Endometrium (tissue), 2 donors: ENCODE data around the gene RACGAP1.

Source experiments
- FAIRE-seq: peaks from 2 replicates; lab custom pipeline; 2012; peaks lifted over from hg19 to GRCh38; lab: Jason Lieb, UNC
- donor health status: control.
- donor health status: control.

The RACGAP1 gene

DNA sequence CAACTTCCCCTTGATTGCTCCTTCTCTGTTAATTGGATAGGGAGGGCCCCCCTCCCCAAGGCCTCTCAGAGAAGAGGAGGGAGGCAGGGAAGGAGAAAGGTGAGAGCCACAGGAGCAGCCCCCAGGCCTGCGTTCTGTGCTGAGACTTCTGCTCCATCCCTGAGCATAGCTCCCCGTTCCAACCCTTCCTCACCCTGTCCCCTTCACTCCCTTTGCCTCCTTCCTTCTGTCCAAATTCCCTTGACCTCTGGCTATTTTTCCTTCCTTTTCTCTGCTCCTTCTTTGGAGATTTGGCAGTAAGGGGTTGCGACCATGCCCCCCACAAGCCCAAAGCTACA is 31.3 kb upstream of the RACGAP1 start:
- no peak for FAIRE-seq

DNA sequence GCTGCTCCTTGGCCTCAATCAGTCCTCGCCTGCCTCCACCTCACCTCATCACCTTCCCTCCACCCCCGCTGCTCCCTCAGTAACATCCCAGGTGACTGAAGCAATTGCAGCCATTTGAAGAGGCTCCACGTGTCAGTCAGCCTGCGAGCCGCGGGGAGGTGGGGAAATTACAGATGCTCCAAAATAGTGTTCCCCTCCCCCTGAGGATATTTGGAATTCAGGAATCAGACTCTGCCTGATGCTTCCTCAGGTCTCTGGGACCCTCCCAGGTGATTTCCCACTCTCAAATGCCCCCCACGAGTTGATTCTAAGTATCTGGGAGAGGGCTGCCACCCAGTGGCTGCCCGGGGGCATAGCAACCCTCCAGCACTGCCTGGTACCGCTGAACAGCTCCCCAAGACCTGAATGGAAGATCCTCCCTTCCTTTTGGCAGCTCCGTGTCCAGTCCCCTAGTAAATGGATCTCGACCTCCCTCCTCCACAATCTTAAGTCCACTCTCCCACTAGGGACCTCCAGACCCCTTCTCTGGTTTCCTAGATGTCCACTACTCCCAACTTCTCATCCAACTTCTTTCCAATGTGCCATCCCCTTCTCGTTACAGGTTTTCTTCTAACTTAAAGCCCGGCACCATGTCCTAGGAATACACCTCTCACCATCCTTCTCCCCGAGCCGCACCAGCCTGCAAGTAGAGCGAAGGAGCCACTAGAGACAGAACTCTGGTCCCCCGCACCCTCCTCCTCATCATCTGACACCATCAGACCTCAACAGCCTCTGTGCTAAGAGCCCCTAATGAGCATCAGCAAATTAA is 30.7 kb upstream of the RACGAP1 start:
- no peak for FAIRE-seq

DNA sequence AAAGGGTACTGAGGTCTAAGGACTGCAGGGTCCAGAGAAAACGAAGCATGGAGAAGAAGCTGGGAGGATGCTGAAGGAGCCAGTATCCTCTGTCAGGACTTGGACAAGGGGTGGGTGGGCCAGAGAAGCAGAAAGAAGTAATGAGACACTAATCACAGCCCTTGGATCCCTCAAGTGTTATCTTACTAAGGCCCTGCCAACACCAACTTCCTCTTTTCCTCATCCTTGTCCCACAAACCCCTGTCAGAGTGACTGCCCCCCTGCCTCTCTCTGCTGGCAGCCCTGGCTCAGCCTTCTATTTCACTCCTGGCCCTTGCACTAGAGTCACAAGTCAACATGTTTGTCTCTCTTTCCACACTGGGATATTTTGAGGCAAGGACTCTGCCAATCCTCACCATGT is 28.3 kb upstream of the RACGAP1 start:
- FAIRE-seq: no peak

DNA sequence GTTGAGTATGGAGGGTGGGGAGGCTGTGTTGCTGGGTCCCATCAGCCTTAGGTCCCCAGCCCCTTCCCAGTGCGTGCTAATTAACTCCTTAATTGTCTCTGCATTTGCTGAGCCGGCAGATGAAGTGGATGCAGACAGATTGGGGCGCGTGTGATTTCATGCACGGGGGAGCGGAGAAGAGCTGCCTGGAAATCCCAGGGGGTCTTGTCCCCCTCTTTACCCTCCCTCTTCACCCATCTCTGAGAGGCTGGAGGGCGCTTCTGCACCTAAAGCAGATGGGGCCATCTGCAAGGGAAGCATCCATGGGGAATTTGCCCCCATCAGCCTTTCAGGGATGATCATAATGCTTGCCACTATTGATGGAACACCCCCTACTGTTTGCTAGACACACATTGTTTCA is 27.7 kb upstream of the RACGAP1 start:
- FAIRE-seq: no peak

DNA sequence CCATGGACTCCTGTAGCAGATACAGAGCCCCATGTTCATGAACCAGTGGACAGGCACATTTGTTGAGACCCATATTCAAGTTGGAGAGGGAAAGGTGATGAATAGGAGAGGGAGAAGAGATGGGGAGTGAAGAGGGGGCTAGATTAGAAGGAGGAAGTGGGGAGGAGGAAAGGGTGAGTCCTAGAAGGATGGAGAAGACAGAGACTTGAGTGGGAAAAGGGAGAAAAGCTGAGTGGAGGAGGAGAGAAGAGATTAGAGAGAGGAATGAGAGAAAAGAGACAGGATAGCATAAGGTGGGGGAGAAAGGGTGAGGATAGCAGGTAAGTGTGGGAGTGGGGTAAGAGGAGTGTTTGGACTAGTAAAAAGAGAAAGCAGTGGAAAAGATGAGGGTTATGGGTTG is 27.2 kb upstream of the RACGAP1 start:
- FAIRE-seq: no peak

DNA sequence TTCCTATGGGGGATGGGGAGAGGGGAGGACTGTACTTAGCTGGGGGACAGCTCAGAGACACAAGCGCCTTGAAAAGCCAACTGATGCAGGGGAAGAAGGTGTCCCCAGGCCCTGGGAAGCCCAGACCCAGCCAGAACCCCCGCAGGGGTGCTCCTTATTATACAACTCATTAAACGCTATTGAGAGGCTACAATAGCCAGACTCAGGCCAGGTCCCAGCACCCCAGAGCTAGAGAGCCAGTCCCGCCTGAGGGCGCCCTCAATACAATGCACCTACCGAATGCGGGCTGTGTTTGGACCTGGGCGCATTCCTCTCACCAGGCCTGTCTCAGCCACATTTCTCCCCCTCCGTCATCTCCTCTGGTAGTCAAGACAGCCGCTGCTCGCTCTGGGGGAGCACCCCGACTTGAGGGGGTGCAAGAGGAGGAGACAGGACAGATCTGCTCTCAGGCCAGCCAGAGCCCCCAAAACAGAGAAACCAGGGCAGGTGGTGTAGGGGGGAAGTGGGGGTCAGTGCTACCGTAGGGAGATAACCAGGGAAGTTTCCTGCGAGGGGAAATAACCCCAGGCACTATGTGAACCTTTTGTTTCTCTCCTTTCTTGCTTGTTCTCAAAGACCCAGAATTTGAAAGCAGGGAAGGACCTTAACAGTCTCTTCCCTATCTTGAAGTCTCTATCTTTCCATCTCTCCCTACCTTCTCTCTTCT is 26.0 kb upstream of the RACGAP1 start:
- FAIRE-seq: no peak

DNA sequence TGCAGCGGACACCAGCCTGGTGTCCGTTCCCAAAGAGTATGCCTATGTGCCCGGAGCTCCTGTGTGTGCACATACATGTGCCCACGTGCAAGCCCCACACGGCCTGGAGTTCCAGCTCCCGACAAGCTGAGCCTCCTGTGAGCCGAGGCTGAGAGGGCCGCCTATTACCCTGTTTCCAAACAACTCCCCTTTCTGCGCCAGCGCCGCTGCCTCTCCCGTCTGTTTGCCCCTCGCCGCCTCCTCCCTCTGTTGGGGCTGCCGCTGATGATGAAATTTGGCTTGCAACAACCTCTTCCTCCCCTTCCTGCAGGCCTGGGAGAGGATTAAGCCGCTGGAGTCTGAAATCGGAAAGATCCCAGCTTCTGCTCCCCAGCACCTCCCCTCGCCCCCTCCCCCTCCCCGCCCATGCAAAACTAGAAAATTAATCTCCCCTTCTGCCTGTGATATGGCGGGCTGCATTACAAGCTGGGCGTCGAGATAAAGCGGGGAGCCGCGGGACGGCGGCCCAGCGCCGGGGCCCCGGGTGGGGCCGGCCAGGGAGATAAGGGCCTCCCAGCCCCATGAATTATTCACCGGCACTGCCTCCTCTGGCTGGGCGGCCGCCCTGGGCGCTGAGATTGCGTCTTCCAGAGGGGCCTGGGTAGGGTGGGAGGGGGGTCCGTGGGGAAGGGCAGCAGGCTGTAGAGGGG is 25.3 kb upstream of the RACGAP1 start:
- no peak for FAIRE-seq

DNA sequence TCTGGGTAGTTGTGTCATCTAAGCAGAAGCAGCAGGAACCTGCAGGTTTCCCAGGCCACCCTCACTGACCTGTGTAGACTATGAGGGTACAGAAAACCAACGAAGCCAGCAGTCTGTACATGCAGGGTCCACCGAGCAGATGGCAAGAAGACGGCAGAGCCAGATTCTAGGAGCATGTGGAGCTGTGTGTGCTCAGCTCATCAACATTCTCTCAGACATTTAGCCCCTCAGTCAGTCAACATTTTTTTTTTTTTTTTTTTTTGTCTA is 24.8 kb upstream of the RACGAP1 start:
- FAIRE-seq: no peak

DNA sequence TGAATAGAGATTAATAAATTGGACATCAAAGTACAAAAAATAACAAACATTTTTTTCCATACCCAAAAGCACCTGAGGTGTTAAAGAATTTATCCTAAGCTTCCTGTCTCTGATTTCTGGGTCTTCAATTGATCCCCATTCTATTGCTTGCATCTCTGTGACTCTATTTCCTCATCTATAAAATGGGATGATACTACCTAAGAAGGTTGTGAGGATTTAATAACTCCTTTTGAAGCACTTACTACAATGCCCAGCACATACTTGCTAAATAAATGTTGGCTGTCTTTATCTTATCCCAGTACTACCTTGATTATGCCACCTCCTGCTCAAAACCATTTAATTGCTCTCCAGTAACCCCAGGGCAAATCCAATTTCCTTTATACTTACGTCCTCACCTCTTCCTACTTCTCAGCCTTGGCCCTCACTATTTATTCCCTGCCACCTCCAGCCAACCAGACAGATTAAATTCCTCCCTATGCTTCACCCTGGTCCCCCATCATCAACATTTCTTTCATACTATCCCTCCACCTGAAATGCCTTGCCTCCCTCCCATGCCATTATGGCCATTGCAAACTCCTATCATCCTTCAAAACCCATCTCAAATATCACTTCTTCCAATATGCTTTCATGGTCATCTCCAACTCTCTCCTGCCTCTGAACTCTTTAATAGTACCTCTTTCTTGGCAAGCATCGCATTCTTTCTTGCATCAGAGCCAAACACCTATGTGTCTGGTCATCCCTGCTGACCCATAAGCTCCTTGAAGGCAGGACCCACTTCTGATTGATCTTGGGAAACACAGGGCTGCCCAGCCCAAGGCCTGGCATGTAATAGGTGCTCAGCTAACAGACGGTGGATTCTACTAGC is 24.2 kb upstream of the RACGAP1 start:
- FAIRE-seq: no peak

DNA sequence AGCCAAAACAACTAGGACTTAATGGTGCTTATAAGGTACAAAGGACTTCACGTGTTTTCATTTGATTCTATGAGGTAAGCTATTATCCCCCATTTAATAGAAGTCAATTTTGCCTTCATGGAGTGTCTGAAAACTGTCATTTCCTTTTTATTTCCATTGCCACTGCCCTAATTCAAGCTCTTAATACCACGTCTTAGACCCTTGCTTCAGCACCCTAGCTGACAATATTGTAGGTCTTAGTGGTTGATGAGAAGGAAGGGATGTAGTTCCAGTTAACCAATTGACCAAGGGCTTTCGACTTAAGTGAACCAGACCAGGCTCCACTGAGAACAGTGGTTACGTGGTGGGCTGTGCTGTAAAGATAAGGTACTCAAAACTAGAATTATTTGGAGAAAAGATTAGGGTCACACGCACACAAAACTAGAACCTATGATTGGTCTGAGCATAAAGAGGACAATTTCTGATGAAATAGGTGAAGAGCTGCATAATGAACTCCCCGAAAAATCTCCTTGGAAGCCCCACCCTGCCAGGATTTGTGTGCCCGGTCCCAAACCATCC is 22.5 kb upstream of the RACGAP1 start:
- no peak for FAIRE-seq

DNA sequence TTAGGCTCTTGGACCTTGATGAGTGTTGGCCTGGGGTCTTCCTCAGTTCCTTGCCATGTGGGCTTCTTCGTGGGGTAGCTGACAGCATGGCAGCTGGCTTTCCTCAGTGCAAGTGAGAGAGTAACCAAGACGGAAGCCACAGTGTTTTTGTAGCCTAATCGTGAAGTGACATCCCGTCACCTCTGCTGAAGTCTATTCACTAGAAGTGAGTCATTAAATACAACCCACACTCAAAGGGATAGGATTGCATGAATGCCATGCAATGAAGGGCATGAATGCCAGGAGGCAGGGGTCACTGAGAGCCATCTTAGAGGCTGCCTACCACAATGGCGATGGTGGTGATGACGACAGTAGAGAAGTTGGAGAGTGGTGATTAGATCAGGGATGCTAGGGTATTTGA is 18.6 kb upstream of the RACGAP1 start:
- no peak for FAIRE-seq

DNA sequence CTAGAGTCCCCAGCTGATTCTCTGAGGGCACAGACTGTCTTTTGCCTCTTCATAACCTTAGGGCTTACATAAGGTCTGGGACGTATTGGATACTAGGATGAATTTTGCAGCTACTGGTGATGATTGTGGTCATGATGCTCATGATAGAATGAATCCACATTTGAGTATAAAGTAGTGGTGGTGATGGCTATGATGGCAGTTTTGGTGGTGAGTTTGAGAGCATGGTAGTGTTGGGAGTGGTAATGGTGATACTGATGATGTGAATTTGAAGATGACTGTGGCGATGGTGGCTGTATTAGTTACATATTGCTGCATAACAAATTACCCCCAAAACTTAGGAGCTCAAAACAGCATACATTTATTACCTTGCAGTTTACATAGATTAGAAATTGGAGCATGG is 18.0 kb upstream of the RACGAP1 start:
- FAIRE-seq: no peak

DNA sequence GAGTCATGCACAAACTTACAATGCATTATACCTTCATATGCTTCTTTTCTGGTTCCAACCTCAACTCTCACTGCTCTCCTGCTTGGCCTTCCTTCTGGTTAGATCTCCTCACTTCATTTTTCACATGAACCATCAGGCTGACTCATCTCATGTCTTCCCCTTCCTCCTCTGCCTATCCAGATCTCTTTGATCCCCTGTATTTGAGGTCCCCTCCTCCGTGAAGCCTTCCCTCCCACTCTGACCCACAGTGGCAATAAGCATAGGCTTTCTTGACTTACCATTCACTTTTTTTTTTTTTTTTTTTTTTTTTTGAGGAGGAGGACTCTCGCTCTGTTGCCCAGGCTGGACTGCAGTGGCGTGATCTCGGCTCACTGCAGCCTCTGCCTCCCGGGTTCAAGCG is 17.4 kb upstream of the RACGAP1 start:
- no peak for FAIRE-seq

DNA sequence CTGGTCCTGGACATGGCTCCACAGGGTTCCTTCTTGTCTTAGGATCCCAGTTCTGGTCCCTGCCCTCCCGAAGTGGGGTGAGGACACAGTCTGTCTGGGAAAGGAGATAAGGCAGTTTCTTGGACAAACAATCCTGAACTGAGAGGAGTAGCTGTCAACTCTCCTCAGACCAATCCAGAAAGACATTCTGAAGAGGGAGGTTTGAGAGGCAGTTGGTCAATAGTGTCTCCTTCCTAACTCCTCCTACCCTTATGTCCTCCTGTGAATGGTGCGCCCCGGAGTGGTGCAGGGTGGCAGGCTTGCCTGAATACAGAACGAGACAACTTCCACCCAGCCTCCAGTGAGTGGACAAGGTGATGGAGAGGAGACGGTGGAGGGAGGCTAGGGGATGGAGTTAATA is 16.7 kb upstream of the RACGAP1 start:
- no peak for FAIRE-seq

DNA sequence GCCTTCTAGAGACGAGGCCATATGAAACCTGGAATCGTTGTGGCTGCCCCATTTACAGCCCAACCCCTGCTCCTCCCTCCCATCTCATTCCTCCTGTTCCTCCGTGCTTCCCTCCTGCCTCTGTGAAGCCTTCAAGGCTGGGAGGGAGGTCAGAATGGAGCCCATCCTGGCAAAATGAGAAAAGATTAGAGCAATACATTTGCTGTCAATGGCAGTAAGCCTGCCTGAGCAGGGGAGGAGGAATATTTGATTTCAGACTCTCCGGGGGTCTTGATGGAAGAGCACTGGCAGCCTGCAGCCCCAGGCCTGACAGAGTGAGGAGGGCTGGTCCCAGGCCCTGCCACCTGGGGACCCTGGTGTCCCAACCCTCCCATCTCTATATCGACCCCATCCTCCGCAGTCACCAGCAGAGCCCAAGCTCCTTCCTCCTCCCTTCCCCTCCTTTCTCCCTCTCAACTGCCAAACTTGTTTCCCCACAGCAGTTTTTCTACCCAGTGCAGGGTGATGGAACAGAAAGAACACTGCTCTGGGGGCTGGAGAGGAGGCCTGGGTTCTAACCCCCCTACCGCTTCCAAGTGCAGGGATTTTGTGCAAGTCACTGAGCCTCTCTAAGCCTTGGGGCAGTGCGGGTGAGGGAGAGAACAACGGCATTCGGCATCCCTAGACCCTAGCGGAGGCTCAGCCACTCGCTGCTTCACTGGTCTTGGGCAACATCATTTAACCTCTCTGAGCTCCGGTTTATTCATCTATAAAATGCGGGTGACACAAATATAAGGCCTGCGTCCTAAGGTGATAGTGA is 16.0 kb upstream of the RACGAP1 start:
- FAIRE-seq: no peak

DNA sequence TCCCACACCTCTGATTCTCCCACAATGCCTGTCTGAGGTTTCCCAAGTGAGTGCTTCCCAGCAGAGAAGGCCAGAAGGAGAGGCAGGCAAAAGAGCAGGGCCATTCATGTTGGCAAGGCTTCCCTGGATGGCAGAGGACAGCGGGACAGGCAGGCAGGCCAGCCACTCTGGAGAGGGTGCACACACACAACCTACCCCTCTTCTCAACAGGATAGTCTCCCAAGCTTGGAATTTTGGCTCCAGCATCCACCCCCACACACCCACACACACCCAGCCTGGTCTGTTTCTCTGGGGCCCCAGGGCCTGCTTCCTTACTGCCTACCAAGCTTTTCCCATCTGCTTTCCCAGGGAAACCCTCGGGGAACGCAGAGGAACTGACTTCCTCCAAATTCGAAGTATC is 15.4 kb upstream of the RACGAP1 start:
- no peak for FAIRE-seq

DNA sequence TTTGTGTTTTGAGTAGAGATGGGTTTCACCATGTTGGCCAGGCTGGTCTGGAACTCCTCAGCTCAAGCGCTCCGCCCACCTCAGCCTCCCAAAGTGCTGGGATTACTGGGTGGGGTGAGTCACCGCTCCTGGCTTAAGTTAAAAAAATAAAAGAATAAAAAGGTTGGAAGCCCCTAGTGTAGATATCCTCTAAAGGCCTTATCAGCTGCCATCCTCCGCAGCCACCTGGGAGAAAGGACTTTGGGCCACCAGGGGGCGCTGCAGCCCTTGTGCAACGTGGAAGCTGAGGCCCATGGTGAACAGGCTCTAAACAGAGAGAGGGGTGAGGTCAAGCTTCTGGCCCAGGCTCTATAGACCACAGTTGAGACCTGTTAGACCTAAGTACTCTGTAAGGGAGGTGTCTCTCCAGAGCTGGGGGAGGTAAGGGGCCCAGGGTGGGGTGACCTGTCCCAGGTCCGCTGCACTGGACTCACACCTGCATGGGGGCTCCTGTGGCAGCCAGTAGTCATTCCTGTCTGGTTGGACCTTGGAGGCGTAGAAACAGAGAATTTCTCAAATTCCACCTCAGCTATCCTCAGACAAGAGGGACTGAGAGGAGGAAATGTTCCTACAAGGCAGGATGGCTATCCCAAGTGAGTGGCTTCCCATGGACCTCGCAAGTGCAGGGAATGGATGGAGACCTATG is 14.0 kb upstream of the RACGAP1 start:
- no peak for FAIRE-seq

DNA sequence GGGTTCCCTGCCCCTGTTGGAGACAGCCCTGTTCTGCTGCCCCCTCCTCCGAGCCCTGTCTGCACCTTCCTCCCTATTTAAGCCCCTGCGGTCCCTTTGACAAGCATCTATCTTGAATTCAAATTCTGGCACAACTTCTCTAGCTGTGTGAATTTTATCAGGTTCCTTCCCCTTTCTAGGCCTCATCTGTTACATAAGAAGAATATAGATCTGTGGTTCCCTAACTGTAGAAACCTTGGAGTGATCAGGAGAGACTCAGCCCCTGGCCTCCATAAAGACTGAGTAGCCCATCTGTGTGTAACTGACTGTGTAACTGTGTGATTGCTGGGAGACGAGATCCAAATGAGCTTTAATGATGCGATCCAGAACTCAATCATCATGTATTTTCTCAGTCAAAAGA is 13.0 kb upstream of the RACGAP1 start:
- no peak for FAIRE-seq

DNA sequence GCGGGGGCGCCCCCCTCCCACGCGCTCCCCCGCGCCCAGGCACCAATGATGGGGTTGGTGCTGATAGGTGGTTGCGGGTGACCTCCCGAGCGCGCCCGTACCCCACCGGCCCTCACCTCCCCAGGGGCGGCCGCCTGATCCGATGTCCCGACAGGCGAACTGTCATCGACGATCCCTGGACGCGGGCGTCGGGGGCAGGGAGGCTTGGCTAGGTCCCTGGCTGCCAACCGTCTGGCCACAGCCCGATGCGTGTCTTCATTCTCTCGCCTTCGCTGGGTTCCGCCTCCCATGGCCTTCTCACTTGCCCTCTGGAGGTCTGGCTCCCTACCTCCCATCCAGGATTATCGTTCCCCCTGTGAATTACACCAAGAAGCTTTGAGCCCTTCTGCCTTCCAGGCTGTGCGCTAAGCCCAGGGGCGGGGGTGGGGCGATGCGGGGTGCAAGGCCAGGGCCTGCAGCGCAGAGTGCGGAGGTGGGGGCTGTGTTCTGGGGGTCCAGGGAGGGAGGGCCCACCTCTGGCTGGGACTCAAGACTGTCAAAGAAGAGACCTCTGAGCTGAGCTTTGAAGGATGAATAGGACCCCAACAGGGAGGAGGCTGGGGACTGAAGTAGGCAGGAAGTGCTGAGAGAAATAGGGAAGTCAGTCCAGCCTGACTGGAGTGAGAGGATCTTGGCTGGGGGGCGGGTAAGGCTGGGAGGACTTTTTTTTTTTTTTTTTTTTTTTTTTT is 7.7 kb upstream of the RACGAP1 start:
- no peak for FAIRE-seq

DNA sequence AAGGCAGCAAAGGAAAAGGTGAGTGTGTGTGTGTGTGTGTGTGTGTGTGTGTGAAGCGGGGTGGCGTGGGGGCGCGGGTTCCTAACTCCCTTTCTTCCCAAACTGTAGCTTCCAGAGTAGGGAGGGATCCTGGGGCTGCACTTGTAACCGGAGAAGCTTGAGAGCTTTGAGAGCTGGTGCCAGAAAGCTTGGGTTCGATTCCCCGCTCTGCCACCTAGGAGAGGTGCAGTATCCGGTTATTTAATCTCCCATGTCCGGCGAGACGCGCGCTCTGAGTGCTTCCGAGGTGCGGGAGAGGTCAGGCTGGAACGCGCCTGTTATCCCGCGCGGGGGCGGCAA is 7.2 kb upstream of the RACGAP1 start:
- no peak for FAIRE-seq
